DMS114 treated with DMSO at 0.1 percent for 48 hours (cell line): ENCODE measurements around the gene MKRN2OS.

Experiments used
- DNase-seq: peaks from one replicate; lab custom pipeline; 2025; ENCODE audit not compliant: unreplicated experiment; lab: John Stamatoyannopoulos, UW

The MKRN2OS gene

GRCh38 chr3:12515631-12516030 lies 29.7 kb downstream of the MKRN2OS start:
- DNase-seq = no peak

GRCh38 chr3:12513694-12514446 lies 31.4 kb downstream of the MKRN2OS start:
- no peak for DNase-seq

GRCh38 chr3:12512534-12513118 lies 32.7 kb downstream of the MKRN2OS start:
- DNase-seq = no peak

GRCh38 chr3:12509466-12509865 lies 35.8 kb downstream of the MKRN2OS start:
- DNase-seq = no peak

- no peak for DNase-seq
These were observed 37.0 kb downstream of the MKRN2OS start for GRCh38 chr3:12508291-12508700.

GRCh38 chr3:12507591-12508281 lies 37.6 kb downstream of the MKRN2OS start:
- DNase-seq = no peak

- no peak for DNase-seq
These were observed 39.0 kb downstream of the MKRN2OS start for GRCh38 chr3:12506201-12506709.

GRCh38 chr3:12503126-12503957 lies 42.0 kb downstream of the MKRN2OS start:
- DNase-seq = no peak

- no peak for DNase-seq
These were observed 43.8 kb downstream of the MKRN2OS start for GRCh38 chr3:12501360-12502020.

GRCh38 chr3:12499474-12499873 lies 45.8 kb downstream of the MKRN2OS start:
- no peak for DNase-seq

- no peak for DNase-seq
These were observed 48.9 kb downstream of the MKRN2OS start for GRCh38 chr3:12496453-12496761.

- no peak for DNase-seq
These were observed 49.4 kb downstream of the MKRN2OS start for GRCh38 chr3:12495749-12496452.

- no peak for DNase-seq
These were observed 54.8 kb downstream of the MKRN2OS start for GRCh38 chr3:12490547-12490946.

- DNase-seq = no peak
These were observed 55.5 kb downstream of the MKRN2OS start for GRCh38 chr3:12489832-12490231.
